Measurements from ENCODE around the gene WNT6. TPM values are rescaled to one million over a fixed set of nuclear protein-coding genes. Genes with fewer than 3 reads are reported as not detected.
"Not testable (repeated sequence)": the region's sequence is repeated elsewhere in the genome, so short reads cannot be mapped to it uniquely, and the experiment has no call there.

Gene WNT6
- total RNA-seq, 1 donor from 2014 or later = 0.66 TPM

DNA sequence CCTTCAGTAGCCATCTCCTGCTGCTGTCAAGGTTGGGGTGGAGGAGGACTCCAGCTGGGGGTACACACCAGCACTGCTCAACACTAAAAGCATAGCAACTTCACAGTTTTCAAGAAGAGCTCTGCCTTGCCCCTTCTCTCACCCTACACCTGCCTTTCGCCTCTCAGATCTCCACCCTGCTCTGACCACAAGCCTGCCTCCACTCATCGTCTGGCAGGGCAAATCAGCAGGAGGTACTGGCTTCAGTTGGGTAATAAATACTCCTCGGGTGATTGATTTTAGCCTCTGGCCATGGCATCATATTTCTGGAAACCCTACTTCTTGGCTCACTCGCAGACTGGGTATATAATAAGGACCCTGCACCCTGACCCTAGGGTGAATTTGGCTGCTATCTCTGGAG lies 24.9 kb upstream of the WNT6 start:
- Mint-ChIP-seq H3K4me3 (ENCODE audit: unreplicated experiment) (no peak overlapping the region), H3K9me3 (ENCODE audit: unreplicated experiment) (peaks cover 2% of the 10 kb centered on the region), H3K27ac (ENCODE audit: unreplicated experiment) (no peak overlapping the region), H3K27me3 (ENCODE audit: unreplicated experiment) (peaks cover 3% of the 10 kb centered on the region), H3K36me3 (ENCODE audit: unreplicated experiment) (peaks cover 4% of the 10 kb centered on the region), H3K4me1 (ENCODE audit: low read depth, unreplicated experiment) (no peaks in the 10 kb centered on the region)
- no peak for DNase-seq
- TF ChIP-seq, protein P1, sequence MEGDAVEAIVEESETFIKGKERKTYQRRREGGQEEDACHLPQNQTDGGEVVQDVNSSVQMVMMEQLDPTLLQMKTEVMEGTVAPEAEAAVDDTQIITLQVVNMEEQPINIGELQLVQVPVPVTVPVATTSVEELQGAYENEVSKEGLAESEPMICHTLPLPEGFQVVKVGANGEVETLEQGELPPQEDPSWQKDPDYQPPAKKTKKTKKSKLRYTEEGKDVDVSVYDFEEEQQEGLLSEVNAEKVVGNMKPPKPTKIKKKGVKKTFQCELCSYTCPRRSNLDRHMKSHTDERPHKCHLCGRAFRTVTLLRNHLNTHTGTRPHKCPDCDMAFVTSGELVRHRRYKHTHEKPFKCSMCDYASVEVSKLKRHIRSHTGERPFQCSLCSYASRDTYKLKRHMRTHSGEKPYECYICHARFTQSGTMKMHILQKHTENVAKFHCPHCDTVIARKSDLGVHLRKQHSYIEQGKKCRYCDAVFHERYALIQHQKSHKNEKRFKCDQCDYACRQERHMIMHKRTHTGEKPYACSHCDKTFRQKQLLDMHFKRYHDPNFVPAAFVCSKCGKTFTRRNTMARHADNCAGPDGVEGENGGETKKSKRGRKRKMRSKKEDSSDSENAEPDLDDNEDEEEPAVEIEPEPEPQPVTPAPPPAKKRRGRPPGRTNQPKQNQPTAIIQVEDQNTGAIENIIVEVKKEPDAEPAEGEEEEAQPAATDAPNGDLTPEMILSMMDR (IDR thresholded peaks at IDR 0.05; ENCODE audit: partially characterized antibody, unreplicated experiment) = no peak

DNA sequence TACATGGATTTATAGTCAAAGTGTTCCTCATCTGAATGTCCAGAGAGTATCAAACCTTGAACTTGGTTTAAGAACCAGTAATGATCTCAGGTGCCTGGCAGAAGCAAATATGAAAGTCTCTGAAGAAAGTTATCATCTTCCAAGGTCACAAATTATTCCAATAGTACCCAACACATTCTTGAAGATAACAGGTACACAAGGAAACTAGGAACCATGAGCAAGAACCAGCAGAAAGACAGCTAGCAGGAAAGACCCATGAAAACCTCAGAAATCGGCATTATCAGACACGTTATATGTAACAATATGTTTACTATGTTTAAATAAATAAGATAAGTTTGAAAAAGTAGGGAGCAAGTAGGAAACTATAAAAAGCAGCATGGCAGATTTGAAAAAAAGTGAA lies 22.1 kb upstream of the WNT6 start:
- Mint-ChIP-seq H3K27ac (ENCODE audit: unreplicated experiment) (no peak overlapping the region), H3K27me3 (ENCODE audit: unreplicated experiment) (peaks cover 3% of the 10 kb centered on the region), H3K4me3 (ENCODE audit: unreplicated experiment) (no peak overlapping the region), H3K9me3 (ENCODE audit: unreplicated experiment) (no peaks in the 10 kb centered on the region), H3K4me1 (ENCODE audit: low read depth, unreplicated experiment) (no peaks in the 10 kb centered on the region), H3K36me3 (ENCODE audit: unreplicated experiment) (peaks cover 4% of the 10 kb centered on the region)
- TF ChIP-seq, protein P1 (IDR thresholded peaks at IDR 0.05; ENCODE audit: partially characterized antibody, unreplicated experiment) = no peak
- no peak for DNase-seq

DNA sequence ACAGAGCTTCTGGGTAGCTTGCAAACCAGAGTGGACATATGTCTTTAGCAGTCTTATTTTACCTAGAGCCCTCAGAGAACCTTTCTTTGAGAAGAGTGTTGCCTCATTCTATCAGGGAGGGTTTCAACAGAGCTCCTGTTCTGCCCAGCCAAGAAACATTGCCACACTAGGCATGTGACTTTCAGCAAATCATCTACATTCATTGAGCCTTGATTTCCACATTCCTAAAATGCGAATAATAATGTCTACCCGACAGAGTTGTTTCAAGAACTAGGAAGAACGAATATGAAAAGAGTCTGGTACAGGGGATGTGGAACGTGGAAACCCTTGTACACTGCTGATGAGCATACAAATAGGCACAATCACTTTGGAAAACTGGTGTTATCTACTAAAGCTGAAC lies 20.2 kb upstream of the WNT6 start:
- Mint-ChIP-seq H3K27me3 (ENCODE audit: unreplicated experiment) (peaks cover 3% of the 10 kb centered on the region), H3K4me1 (ENCODE audit: low read depth, unreplicated experiment) (no peaks in the 10 kb centered on the region), H3K9me3 (ENCODE audit: unreplicated experiment) (no peaks in the 10 kb centered on the region), H3K36me3 (ENCODE audit: unreplicated experiment) (peaks cover 4% of the 10 kb centered on the region), H3K27ac (ENCODE audit: unreplicated experiment) (no peak overlapping the region), H3K4me3 (ENCODE audit: unreplicated experiment) (no peak overlapping the region)
- TF ChIP-seq, protein P1 (IDR thresholded peaks at IDR 0.05; ENCODE audit: partially characterized antibody, unreplicated experiment) = no peak
- no peak for DNase-seq

DNA sequence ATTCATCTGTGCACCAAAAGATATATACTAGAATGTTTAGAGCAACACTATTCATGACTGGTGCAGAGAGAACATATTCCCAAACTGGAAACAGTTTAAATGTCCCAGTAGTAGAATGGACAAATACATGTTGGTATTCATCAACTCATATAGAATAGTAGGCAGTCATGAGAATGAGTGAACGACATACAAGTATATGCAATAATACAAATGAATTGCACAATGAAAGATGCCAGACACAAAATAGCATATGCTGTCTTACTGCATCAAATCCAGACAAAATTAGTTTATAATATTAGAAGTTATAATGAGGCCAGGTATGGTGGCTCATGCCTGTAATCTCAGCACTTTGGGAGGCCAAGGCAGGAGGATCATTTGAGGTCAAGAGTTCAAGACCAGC lies 19.7 kb upstream of the WNT6 start:
- no peak for DNase-seq
- no peak overlapping the region for H3K4me3 Mint-ChIP-seq (ENCODE audit: unreplicated experiment)
- no peaks in the 10 kb centered on the region for H3K4me1 Mint-ChIP-seq (ENCODE audit: low read depth, unreplicated experiment)
- TF ChIP-seq, protein P1 (IDR thresholded peaks at IDR 0.05; ENCODE audit: partially characterized antibody, unreplicated experiment) = no peak
- H3K27ac Mint-ChIP-seq (ENCODE audit: unreplicated experiment) = no peak overlapping the region
- H3K27me3 Mint-ChIP-seq (ENCODE audit: unreplicated experiment) = peaks cover under 1% of the 10 kb centered on the region
- peaks cover 4% of the 10 kb centered on the region for H3K36me3 Mint-ChIP-seq (ENCODE audit: unreplicated experiment)
- no peaks in the 10 kb centered on the region for H3K9me3 Mint-ChIP-seq (ENCODE audit: unreplicated experiment)

DNA sequence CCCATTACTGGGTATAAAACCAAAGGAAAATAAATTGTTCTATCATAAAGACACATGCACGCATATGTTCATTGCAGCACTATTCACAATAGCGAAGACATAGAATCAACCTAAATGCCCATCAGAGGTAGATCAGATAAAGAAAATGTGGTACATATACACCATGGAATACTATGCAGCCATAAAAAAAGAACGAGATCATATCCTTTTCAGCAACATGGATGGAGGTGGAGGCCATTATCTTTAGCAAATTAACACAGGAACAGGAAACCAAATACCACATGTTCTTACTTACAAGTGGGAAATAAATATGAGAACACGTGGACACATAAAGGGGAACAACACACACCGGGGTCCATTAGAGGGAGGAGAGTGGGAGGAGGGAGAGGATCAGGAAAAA lies 15.3 kb upstream of the WNT6 start:
- H3K27ac Mint-ChIP-seq (ENCODE audit: unreplicated experiment); H3K4me3 Mint-ChIP-seq (ENCODE audit: unreplicated experiment); H3K9me3 Mint-ChIP-seq (ENCODE audit: unreplicated experiment); H3K36me3 Mint-ChIP-seq (ENCODE audit: unreplicated experiment); H3K4me1 Mint-ChIP-seq (ENCODE audit: low read depth, unreplicated experiment); H3K27me3 Mint-ChIP-seq (ENCODE audit: unreplicated experiment); DNase-seq: not testable (repeated sequence)

DNA sequence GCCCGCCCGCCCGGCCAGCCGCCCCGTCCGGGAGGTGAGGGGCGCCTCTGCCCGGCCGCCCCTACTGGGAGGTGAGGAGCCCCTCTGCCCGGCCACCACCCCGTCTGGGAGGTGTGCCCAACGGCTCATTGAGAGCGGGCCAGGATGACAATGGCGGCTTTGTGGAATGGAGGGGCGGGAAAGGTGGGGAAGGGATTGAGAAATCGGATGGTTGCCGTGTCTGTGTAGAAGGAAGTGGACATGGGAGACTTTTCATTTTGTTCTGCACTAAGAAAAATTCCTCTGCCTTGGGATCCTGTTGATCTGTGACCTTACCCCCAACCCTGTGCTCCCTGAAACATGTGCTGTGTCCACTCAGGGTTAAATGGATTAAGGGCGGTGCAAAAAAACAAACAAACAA lies 12.6 kb upstream of the WNT6 start:
- H3K4me1 Mint-ChIP-seq (ENCODE audit: low read depth, unreplicated experiment); H3K27me3 Mint-ChIP-seq (ENCODE audit: unreplicated experiment); H3K9me3 Mint-ChIP-seq (ENCODE audit: unreplicated experiment); H3K27ac Mint-ChIP-seq (ENCODE audit: unreplicated experiment); H3K4me3 Mint-ChIP-seq (ENCODE audit: unreplicated experiment); H3K36me3 Mint-ChIP-seq (ENCODE audit: unreplicated experiment); DNase-seq: not testable (repeated sequence)

All from glutamatergic neuron (in vitro differentiated cells).